HG02642 (cell line): ENCODE measurements around the gene LCNL1.
A peak's percentile ranks its signal among the peaks of the same experiment; 100 is the strongest.

Source experiments
- ATAC-seq: cut with Tn5 transposase; IDR thresholded peaks from one replicate; pipeline ENCODE4 v1.9.1; 2021; ENCODE audit warnings: mild to moderate bottlenecking; ENCODE audit not compliant: unreplicated experiment, poor library complexity

Gene LCNL1

GRCh38 chr9:137034039-137034708, 51.4 kb downstream of the LCNL1 start:
- no peak for ATAC-seq

GRCh38 chr9:137034709-137035506, 52.1 kb downstream of the LCNL1 start:
- peak; percentile 67 for ATAC-seq
